HepG2 (cell line): ENCODE data around the gene HOXA10. TPM values are rescaled to one million over a fixed set of nuclear protein-coding genes. Genes with fewer than 3 reads are reported as not detected.
A peak's percentile ranks its signal among the peaks of the same experiment; 100 is the strongest.

Experiments used
- ATRX ChIP-seq: sonication (generic); formaldehyde crosslinking; IDR thresholded peaks from 2 replicates; pipeline ENCODE4 v1.4.0; 2020; ENCODE audit warnings: missing genetic modification reagents, borderline replicate concordance
- BORCS8-MEF2B ChIP-seq: sonication (generic); formaldehyde crosslinking; IDR thresholded peaks from 2 replicates; pipeline ENCODE4 v1.8.0; 2022; ENCODE audit warnings: mild to moderate bottlenecking, missing genetic modification reagents
- HDAC2 ChIP-seq: sonication (generic); formaldehyde crosslinking; IDR thresholded peaks from 2 replicates; pipeline ENCODE4 v1.4.0; 2020; ENCODE audit warnings: missing genetic modification reagents
- KIAA2018 ChIP-seq: sonication (generic); formaldehyde crosslinking; IDR thresholded peaks from 2 replicates; pipeline ENCODE4 v1.5.0; 2020; ENCODE audit warnings: mild to moderate bottlenecking, missing genetic modification reagents, borderline replicate concordance
- MED13 ChIP-seq: sonication (generic); formaldehyde crosslinking; IDR thresholded peaks from 2 replicates; pipeline ENCODE4 v1.5.0; 2020; ENCODE audit warnings: missing genetic modification reagents
- PPARG ChIP-seq: conservative IDR thresholded peaks from 2 replicates; pipeline ENCODE4 v1.6.1; 2016; ENCODE audit warnings: missing biosample characterization, missing genetic modification reagents
- ZFP36 ChIP-seq: fragments of 150-350 bp; IDR thresholded peaks from 2 replicates; pipeline ENCODE4 v1.6.1; 2018; ENCODE audit warnings: borderline replicate concordance, low read length, low read depth; ENCODE audit not compliant: partially characterized antibody
- ZFP82 ChIP-seq: sonication (generic); formaldehyde crosslinking; IDR thresholded peaks from 2 replicates; pipeline ENCODE4 v1.5.1; 2020; ENCODE audit warnings: mild to moderate bottlenecking, missing genetic modification reagents, borderline replicate concordance
- ZMYM3 ChIP-seq: sonication (generic); formaldehyde crosslinking; IDR thresholded peaks from 2 replicates; pipeline ENCODE4 v1.5.1; 2020; ENCODE audit warnings: mild to moderate bottlenecking, missing genetic modification reagents
- ZNF143 ChIP-seq: sonication (generic); formaldehyde crosslinking; IDR thresholded peaks from 2 replicates; pipeline ENCODE4 v1.4.0; 2020; ENCODE audit warnings: missing genetic modification reagents
- ZNF512 ChIP-seq: sonication (generic); formaldehyde crosslinking; IDR thresholded peaks from 2 replicates; pipeline ENCODE4 v1.4.0; 2020; ENCODE audit warnings: mild to moderate bottlenecking, missing genetic modification reagents
- ZSCAN9 ChIP-seq: IDR thresholded peaks from 2 replicates; pipeline ENCODE4 v1.6.1; 2016; ENCODE audit warnings: borderline replicate concordance
- polyA plus RNA-seq, 8 experiments: library from polyadenylated mRNA; depleted of rRNA in 3 of 8; stranded (reverse) in 7 of 8; unstranded in 1 of 8; fragments of >200 nt; fragmentation: Illumina TruSeq in 4 of 8; extraction: Trizol in 4 of 8; gene quantifications; 2 replicates each; pipeline versions ENCODE4 v1.2.1 to v1.2.3, GENCODE V29; 2011 to 2016; ENCODE audit warnings: low read depth in 4 of 8, missing spikeins in 1 of 8, mixed read lengths in 1 of 8; ENCODE audit not compliant: insufficient read depth in 1 of 8
- total RNA-seq, 5 experiments: library from RNA; depleted of rRNA; stranded (reverse); fragments of >200 nt; fragmentation: Illumina TruSeq; extraction: Trizol; gene quantifications; 2 replicates each; pipeline ENCODE4 v1.2.3, GENCODE V29; 2016; ENCODE audit warnings: low read depth in 1 of 5
- TF ChIP-seq, protein P1 (sequence below): sonication (generic); formaldehyde crosslinking; IDR thresholded peaks from 2 replicates; pipeline ENCODE4 v1.4.0; 2020; ENCODE audit warnings: low read depth, missing genetic modification reagents
- TF ChIP-seq, protein P2 (sequence below): sonication (generic); formaldehyde crosslinking; IDR thresholded peaks from 2 replicates; pipeline ENCODE4 v1.4.0; 2020; ENCODE audit warnings: missing genetic modification reagents

Gene HOXA10
- total and polyA plus RNA-seq, 2 of the 13 experiments (the other 11 are each of a cell fraction or from before 2014, with no cell fraction given) = not detected

DNA sequence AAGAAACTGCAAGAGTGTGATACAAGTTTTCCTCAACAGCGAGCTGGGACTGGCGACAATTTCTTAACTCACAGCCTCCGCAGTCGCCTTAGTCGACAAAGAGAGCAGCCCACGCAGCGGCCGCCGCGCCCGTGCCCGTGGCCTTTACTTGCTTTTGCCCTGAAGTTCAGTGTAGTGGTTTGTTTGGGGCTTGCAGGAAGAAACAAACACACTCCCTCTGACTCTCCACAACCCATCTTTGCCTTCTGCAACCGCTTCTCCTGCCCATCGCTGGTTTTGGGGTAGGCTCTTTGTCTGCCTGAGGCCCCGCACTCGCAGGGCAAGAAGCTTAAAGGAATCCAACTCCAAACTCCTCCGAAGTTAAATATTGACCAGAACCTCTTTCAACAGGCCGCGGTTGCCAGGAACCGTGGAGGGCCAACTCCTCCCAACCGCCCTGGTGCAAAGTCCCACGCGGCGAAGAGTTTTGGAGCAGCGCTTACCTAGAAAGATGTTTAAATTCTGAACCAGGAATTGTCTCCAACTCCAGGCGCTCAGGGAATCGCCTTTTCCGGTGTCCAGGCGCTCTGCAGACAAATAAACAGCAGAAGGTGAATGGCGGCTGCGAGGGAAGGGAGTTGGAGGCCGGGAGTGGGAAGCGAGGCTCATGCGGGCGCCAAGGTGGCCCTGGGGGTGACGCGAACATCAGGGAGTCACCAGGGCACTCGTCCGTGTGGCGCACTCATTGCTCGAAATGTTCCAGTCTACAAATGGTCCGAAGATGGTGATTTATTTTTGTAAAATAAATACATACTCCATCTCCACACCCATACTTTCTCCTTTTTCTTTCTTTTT is 51.8 kb downstream of the HOXA10 start (continued):
- TF ChIP-seq, protein P1, sequence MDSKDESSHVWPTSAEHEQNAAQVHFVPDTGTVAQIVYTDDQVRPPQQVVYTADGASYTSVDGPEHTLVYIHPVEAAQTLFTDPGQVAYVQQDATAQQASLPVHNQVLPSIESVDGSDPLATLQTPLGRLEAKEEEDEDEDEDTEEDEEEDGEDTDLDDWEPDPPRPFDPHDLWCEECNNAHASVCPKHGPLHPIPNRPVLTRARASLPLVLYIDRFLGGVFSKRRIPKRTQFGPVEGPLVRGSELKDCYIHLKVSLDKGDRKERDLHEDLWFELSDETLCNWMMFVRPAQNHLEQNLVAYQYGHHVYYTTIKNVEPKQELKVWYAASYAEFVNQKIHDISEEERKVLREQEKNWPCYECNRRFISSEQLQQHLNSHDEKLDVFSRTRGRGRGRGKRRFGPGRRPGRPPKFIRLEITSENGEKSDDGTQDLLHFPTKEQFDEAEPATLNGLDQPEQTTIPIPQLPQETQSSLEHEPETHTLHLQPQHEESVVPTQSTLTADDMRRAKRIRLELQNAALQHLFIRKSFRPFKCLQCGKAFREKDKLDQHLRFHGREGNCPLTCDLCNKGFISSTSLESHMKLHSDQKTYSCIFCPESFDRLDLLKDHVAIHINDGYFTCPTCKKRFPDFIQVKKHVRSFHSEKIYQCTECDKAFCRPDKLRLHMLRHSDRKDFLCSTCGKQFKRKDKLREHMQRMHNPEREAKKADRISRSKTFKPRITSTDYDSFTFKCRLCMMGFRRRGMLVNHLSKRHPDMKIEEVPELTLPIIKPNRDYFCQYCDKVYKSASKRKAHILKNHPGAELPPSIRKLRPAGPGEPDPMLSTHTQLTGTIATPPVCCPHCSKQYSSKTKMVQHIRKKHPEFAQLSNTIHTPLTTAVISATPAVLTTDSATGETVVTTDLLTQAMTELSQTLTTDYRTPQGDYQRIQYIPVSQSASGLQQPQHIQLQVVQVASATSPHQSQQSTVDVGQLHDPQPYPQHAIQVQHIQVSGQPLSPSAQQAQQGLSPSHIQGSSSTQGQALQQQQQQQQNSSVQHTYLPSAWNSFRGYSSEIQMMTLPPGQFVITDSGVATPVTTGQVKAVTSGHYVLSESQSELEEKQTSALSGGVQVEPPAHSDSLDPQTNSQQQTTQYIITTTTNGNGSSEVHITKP (CRISPR knock-in tag) = no peak; the same call in 1 of the 2 replicates
- TF ChIP-seq MED13 (no peak), ZMYM3 (no peak), PPARG (CRISPR knock-in tag) (peak; percentile 43; the same call in 1 of the 2 replicates), KIAA2018 (CRISPR knock-in tag) (no peak), ATRX (CRISPR knock-in tag) (no peak), ZFP36 (no peak), ZFP82 (CRISPR knock-in tag) (no peak), ZNF143 (no peak), ZSCAN9 (CRISPR knock-in tag) (peak; percentile 53), BORCS8-MEF2B (CRISPR knock-in tag) (peak; percentile 55; the same call in 1 of the 2 replicates), ZNF512 (CRISPR knock-in tag) (no peak), HDAC2 (peak; percentile 42)
- TF ChIP-seq, protein P2, sequence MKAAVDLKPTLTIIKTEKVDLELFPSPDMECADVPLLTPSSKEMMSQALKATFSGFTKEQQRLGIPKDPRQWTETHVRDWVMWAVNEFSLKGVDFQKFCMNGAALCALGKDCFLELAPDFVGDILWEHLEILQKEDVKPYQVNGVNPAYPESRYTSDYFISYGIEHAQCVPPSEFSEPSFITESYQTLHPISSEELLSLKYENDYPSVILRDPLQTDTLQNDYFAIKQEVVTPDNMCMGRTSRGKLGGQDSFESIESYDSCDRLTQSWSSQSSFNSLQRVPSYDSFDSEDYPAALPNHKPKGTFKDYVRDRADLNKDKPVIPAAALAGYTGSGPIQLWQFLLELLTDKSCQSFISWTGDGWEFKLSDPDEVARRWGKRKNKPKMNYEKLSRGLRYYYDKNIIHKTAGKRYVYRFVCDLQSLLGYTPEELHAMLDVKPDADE = no peak
